Lung (tissue), 12 donors: ENCODE data around the gene GTF2H1. TPM values are rescaled to one million over a fixed set of nuclear protein-coding genes. Genes with fewer than 3 reads are reported as not detected.

ENCODE experiments used
- ATAC-seq: fragments of 200-7000 bp; cut with Tn5 transposase; one replicate; pipeline ENCODE4 v1.9.1; 2020; ENCODE audit warnings: moderate number of reproducible peaks; ENCODE audit not compliant: insufficient read depth, low FRiP score
- DNase-seq, 3 donors: peaks; one replicate each; pipeline ENCODE4 v3.0.0-alpha.2; 2013 to 2017
- H3K27ac ChIP-seq, 2 donors: one replicate each; pipeline ENCODE4 v1.5.1; 2013; ENCODE audit warnings: mild to moderate bottlenecking in 2 of 2, moderate library complexity in 2 of 2, control low read depth in 1 of 2, inconsistent platforms in 1 of 2, low read depth in 1 of 2, low read length in 1 of 2
- H3K27me3 ChIP-seq, 3 donors: one replicate each; pipeline ENCODE4 v1.5.1; 2013; ENCODE audit warnings: low read length in 2 of 3; ENCODE audit not compliant: control insufficient read depth in 3 of 3, insufficient read depth in 3 of 3
- H3K36me3 ChIP-seq, 4 donors: one replicate each; pipeline ENCODE4 v1.5.1; 2013; ENCODE audit warnings: low read length in 4 of 4, mild to moderate bottlenecking in 1 of 4, moderate library complexity in 1 of 4; ENCODE audit not compliant: control insufficient read depth in 4 of 4, insufficient read depth in 4 of 4
- H3K4me1 ChIP-seq, 5 donors: one replicate each; pipeline ENCODE4 v1.5.1; 2013; ENCODE audit warnings: low read length in 5 of 5, mild to moderate bottlenecking in 2 of 5, moderate library complexity in 1 of 5; ENCODE audit not compliant: control insufficient read depth in 5 of 5, insufficient read depth in 5 of 5
- H3K4me3 ChIP-seq: one replicate; pipeline ENCODE4 v1.5.1; 2013; ENCODE audit warnings: mild to moderate bottlenecking, control low read depth, moderate library complexity
- H3K9ac ChIP-seq, 2 donors: one replicate each; pipeline ENCODE4 v1.5.1; 2013; ENCODE audit warnings: low read length in 2 of 2, control low read depth in 1 of 2; ENCODE audit not compliant: insufficient read depth in 1 of 2
- H3K9me3 ChIP-seq, 4 donors: one replicate each; pipeline ENCODE4 v1.5.1; 2013; ENCODE audit warnings: low read length in 3 of 4, mild to moderate bottlenecking in 1 of 4, moderate library complexity in 1 of 4; ENCODE audit not compliant: control insufficient read depth in 4 of 4, insufficient read depth in 3 of 4
- CTCF ChIP-seq: IDR thresholded peaks from 2 replicates; pipeline ENCODE4 v1.5.1; 2012; ENCODE audit warnings: mild to moderate bottlenecking; ENCODE audit errors: control extremely low read depth, extremely low read depth
- WGBS, 2 donors: extraction: QIAGEN DNeasy Blood & Tissue Kit; methylation state at CpG; one replicate each; pipeline ENCODE4 v1.1.7; 2013; 5-methylcytosine and 5-hydroxymethylcytosine counted together
- polyA plus RNA-seq, 2 donors: library from polyadenylated mRNA; stranded (reverse); fragments of 200-250 nt; gene quantifications; one replicate each; pipeline ENCODE4 v1.2.1, GENCODE V29; 2013
- total RNA-seq, 2 donors: library from RNA; depleted of rRNA in 1 of 2; stranded (reverse); fragments of >200 nt in 1 of 2; gene quantifications; one replicate each; pipeline ENCODE4 v1.2.1, GENCODE V29; 2014 to 2021
- donor health status: control.
- donor health status: control.
- donor health status: Bipolar disorder and iron deficiency.
- donor health status: healthy.
- donor health status: DM: yes; HTN: yes; CAD: no.

Gene GTF2H1
- total and polyA plus RNA-seq, 4 donors = 20.2 to 87.9 (median 32.6) TPM

- Histone ChIP-seq H3K4me3 (no peak overlapping the region), H3K9me3 (no peaks in the 10 kb centered on the region), H3K27ac (no peak overlapping the region), H3K36me3 (peaks cover 12 to 57% (median 19%) of the 10 kb centered on the region in 4 donors), H3K9ac (no peak overlapping the region), H3K4me1 (no peaks in the 10 kb centered on the region), H3K27me3 (no peaks in the 10 kb centered on the region)
- no peak for DNase-seq
- ATAC-seq = no peak
- whole genome bisulfite sequencing, 2 donors = 90 to 93% methylated on average over 2 of the region's 2 CpGs
- no peak for TF ChIP-seq CTCF
These were observed 14.8 kb upstream of the GTF2H1 start for GRCh38 chr11:18307461-18308139.

- Histone ChIP-seq H3K9ac (no peak overlapping the region), H3K4me3 (no peak overlapping the region), H3K36me3 (peaks cover 12 to 53% (median 19%) of the 10 kb centered on the region in 4 donors), H3K9me3 (no peaks in the 10 kb centered on the region), H3K4me1 (no peaks in the 10 kb centered on the region), H3K27me3 (no peaks in the 10 kb centered on the region), H3K27ac (no peak overlapping the region)
- ATAC-seq (no peak), DNase-seq (no peak)
- TF ChIP-seq CTCF = no peak
- 97 to 98% methylated on average over 2 of the region's 2 CpGs for WGBS, 2 donors
These were observed 14.1 kb upstream of the GTF2H1 start for GRCh38 chr11:18308242-18308641.

GRCh38 chr11:18309691-18310090 is 12.7 kb upstream of the GTF2H1 start:
- Histone ChIP-seq H3K4me3 (no peak overlapping the region), H3K27ac (no peak overlapping the region), H3K4me1 (peaks cover 0 to 2% (median 0%) of the 10 kb centered on the region in 5 donors), H3K9me3 (no peaks in the 10 kb centered on the region), H3K9ac (no peak overlapping the region), H3K27me3 (no peaks in the 10 kb centered on the region), H3K36me3 (peaks cover 12 to 49% (median 18%) of the 10 kb centered on the region in 4 donors)
- WGBS, 2 donors = 96 to 97% methylated on average over 5 of the region's 5 CpGs
- DNase-seq (no peak), ATAC-seq (no peak)
- TF ChIP-seq CTCF = no peak
